ENCODE data around the gene DPM1.

The DPM1 gene

GRCh38 chr20:50892394-50892793 is 65.9 kb downstream of the DPM1 start:
- no peak for DNase-seq

- DNase-seq = no peak
Observed at GRCh38 chr20:50891138-50891537, 67.2 kb downstream of the DPM1 start.

- DNase-seq = no peak
Observed at GRCh38 chr20:50887576-50887975, 70.8 kb downstream of the DPM1 start.

- no peak for DNase-seq
Observed at GRCh38 chr20:50886184-50886790, 72.0 kb downstream of the DPM1 start.

- DNase-seq = no peak
Observed at GRCh38 chr20:50885781-50886180, 72.6 kb downstream of the DPM1 start.

GRCh38 chr20:50885068-50885467 is 73.3 kb downstream of the DPM1 start:
- no peak for DNase-seq
